GM18499 (cell line): ENCODE data around the gene STK10.
A peak's percentile ranks its signal among the peaks of the same experiment; 100 is the strongest.
"Not testable (repeated sequence)": the region's sequence is repeated elsewhere in the genome, so short reads cannot be mapped to it uniquely, and the experiment has no call there.

ENCODE experiments used
- ATAC-seq: cut with Tn5 transposase; IDR thresholded peaks from one replicate; pipeline ENCODE4 v1.9.1; 2021; ENCODE audit warnings: moderate number of reproducible peaks; ENCODE audit not compliant: insufficient read depth, unreplicated experiment

Gene STK10

DNA sequence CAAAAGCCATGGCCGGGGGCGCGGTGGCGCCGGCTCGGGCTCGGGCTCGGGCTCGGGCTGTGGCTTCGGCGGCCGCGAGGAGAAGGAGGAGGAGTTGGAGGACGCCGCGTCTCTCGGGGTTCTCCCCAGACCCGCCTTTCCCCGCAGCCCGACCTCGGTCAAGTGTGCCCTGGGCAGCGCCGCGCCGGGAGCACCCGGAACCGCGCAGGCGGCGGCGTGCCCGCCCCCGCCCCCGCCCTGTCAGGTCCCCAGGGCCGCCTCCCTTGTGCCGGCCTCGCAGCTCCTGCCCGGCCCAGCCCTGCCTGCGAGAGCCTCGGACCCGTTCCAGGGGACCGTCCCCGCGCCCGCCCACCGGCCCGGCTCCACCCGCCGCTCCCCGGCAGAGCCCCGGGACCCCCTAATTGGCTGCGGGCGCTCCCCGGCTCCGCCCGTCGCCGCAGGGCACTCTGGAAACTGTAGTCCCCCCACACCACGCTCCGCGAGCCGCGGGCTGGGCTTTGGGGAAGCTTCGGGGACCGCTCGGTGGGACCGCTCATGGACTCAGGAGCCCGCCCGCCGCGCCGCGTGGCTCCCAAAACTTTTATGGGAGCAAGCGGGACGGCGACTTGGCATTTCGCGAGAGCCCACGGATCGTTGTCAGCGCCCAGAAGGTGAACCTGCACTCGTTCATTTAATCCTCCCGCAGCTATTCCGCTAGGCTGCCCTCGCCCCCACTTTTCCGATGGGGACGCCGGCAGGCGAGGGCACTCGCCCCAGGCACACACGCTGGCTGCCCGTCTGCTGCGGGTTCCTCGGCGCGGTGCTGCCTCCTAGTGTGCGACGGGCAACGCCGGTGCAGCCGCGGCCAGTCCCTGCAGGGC, at the start of gene STK10:
Gene STK10, minus strand, starts transcription at position 192 of the 860 bp plus-strand sequence. Its CDS starts 182 bp downstream, at position 10.
- peak; percentile 48 for ATAC-seq

DNA sequence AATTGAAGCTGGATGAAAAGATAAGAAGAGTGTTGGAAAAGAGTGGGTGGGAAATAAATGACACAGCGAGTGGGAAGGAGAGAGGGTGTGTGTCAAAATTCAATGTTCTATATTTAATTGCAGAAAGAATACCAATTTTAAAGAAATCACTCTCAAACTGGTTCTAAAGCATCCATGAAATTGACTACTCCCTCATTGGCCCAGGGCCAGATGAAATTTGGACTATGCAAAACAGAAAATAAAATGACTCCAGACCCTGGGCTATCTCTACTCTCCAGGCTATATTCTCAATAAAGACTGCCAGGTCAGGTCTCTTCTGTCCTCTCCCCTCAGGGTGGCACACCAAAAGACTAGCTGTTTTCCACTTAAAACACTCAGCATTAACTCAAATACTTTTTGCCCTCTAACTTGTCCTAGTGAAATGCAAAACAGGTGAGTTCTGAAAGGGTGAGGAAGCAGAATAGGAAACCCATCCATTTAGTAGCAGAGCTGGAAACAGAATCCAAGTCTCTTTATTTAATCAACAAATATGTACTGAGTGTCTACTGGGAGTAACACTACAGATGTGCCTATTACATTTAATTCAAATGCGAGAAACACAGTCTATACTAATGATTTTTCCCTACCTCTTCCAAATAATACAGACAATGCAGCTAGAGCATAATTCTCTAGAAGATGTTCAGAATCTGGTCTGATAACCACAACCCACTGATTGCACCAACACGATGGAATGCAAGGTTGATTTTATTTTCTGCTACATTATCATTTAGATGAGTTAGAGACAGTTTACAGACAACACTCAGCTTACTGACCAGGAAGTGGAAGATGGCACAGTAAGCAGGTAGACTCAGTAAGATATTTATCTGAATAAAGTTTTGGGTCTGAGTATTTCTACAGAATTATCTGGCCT, 48.1 kb upstream of the STK10 start:
- ATAC-seq: no peak

DNA sequence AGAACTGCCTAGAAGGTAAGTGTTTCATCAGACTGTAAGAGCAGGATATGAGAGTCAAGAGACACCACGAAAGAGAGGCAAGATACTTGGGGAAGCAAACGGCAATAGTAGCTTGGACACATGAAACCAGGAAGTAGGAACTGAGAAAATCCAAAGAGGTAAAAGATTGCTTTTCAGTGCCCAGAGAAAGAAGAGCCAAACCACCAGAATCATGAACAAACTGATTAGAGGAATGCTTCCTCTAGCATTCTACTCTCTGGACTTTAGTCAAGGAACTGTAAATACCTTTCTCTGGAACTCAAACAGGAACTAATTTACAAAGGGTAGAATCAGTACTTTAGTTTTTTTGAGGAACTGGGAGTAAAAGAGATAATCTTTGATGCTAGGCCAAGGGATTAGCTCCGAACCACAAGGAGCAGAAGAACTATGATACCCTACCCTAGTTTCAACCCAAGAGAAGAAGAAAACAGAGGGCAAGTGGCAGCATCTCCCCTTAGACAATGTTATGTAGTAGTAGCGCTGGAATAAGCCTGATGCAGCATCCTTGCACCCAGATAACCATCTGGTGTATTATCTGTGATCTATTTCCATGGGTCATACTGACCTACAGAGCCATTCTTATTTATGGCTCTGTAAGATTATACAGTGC, 47.2 kb upstream of the STK10 start:
- ATAC-seq: no peak

DNA sequence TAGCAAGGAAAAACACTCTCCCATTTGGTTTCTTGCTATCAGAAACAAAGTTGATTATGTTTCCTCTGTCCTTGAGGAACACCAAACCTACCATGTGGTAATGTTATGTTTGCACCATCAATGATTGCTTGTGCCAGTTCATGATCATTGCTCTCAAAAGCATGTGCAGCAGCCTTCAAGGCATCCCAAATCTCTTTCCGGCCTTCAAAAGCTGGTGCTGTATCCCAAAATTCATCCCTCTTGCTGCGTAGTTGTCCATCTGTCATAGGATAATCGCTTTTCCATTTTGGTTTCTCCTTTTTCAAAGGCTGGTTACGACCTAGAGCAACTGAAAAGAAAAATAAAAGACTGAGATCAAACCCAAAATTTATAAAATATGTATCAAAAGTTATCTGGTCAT, 46.0 kb upstream of the STK10 start:
- no peak for ATAC-seq

DNA sequence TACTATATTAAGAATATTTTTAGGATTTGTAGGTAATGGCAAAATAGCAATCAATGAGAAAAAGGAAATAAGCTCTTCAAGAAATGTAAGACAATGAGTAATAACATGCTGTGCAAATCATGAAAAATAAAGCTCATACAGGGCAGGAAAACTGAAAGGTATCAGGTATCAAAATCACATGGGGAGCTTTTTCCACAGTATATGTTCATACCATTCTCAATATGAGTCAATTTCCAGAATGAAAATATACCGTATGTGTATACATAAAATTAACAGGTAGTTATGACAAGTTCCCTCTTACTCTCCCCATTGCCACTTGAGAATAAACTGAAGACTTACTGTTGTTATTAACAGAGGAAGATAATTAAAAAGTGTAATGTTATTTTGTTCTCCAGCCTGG, 41.9 kb upstream of the STK10 start:
- ATAC-seq: no peak

DNA sequence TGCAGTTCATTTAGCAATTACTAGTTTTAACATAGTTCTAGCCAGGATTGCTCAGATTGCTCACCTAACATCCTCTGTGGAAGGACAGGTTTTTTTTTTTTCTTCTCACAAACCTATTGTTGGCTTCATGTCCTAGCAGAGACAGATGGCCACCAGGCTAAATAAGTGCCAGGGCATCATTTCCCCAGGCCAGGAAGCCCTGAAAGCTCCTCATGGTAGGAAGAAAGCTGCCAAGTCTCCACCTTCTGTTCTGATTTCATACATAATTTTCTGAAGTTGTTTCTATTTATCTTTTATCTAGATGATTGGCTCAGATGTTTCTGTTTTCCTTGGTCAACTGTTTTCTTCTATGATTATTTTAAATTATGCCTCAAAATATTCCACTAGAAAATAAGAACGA, 37.0 kb upstream of the STK10 start:
- no peak for ATAC-seq

DNA sequence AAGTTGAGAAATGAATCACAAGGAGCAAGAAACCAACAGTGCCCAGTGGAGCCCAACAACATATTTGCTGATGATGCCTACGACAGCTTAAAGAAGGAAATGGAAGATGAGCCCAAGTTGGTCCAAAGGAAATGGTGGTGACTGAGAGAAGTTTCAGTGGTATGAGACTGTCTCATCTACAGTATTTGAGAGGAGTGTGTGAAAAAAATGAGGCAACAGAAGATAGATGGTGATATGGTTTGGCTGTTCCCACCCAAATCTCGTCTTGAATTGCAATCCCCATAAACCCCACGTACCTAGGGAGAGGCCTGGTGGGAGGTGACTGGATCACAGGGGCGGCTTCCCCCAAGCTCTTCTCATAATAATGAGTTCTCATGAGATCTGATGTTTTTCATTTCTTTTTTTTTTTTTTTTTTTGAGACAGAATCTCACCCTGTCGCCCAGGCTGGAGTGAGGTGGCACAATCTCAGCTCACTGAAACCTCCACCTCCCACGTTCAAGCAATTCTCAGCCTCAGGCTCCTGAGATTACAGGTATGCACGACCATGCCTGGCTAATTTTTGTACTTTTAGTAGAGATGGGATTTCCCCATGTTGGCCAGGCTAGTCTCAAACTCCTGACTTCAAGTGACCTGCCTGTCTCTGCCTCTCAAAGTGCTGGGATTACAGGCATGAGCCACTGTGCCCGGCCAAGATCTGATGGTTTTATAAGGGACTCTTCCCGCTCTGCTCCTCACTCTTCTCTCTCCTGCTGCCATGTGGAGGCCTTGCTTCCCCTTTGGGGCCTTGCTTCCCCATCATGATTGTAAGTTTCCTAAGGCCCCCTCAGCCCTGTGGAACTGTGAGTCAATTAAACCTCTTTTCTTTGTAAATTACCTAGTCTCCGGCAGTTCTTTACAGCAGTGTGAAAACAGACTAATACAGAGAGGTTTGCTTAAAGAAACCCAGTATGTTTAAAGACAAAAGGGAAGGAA, 36.2 kb upstream of the STK10 start:
- peak; percentile 62 for ATAC-seq

DNA sequence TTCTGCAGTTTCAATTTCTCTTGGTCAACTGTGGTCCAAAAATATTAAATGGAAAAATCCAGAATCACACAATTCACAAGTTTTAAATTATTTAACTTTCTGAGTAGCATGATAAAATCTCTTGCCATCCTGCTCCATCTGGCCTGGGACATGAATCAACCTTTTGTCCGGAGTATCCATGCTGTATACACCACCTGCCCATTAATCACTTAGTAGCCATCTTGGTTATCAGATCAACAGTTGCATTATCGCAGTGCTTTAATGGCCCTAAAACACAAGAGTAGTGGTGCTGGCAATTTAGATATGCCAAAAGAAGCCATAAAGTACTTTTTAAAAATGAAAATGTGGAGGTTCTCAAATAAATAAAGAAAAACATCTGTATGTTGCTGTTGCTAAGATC, 31.3 kb upstream of the STK10 start:
- ATAC-seq: no peak

DNA sequence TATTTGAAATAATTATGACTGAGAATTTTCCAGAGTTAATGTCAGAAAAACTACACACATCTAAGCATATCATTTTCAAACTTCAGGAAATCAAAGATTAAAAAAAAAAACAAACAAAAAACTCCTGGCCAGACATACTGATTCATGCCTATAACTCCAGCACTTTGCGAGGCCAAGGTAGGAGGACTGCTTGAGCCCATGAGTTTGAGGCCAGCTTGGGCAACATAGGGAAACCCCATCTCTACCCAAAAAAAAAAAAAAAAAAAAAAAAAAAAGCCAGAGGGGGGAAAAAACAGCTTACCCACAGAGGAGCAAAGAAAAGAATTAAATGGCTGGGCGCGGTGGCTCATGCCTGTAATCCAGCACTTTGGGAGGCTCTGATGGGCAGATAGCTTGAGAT, 28.3 kb upstream of the STK10 start:
- ATAC-seq: no peak

DNA sequence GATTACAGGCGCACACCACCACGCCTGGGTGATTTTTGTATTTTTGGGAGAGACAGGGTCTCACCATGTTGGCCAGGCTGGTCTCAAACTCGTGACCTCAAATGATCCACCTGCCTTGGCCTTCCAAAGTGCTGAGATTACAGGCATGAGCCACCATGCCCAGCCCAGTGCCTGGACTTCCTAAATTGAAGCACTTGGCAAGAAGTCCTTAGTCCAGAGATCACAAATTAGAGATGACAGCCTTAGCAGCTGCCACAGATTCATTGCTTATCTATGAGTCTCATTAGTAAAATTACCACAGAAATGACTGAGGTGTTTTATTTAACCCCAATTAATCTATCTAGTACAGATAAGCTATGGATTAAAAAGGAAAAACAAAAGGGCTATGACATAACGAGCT, 25.1 kb upstream of the STK10 start:
- ATAC-seq: no peak

DNA sequence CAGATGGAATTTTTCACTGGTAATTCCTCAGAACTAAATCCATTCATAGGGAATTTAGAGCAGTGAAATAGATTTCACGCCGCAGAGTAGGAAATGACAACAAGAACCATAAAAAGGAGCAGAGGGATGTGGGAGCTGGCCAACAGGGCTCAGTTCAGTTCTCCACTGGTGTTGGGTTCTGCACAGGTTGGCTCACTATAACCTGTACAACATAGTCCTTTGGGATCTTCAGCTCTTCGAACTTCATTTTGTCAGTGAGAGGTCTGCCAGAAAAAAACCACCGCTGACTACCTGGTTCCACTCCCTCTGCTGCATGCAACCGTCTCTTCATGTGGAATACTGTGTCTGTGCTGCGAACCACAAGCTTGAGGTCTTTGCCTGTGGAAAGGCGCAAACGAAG, 23.7 kb upstream of the STK10 start:
- no peak for ATAC-seq

DNA sequence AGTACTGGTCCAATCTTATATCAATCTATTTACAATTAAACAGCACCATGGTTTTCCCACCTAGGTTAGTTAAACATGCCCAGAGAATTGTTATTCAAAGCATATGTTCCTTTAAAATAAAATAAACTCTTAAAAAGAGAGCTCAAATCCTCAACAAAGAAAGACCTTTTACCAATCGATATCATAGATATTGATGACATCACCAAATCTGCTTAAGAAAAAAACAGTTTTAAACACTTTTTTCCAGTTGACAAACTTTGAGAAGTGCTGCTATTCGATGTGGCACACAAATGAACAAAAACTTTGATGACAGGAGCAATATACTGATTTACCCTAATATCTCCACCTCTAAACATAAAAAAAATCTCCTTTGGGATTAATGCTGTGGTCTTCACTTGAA, 21.7 kb upstream of the STK10 start:
- ATAC-seq: no peak

DNA sequence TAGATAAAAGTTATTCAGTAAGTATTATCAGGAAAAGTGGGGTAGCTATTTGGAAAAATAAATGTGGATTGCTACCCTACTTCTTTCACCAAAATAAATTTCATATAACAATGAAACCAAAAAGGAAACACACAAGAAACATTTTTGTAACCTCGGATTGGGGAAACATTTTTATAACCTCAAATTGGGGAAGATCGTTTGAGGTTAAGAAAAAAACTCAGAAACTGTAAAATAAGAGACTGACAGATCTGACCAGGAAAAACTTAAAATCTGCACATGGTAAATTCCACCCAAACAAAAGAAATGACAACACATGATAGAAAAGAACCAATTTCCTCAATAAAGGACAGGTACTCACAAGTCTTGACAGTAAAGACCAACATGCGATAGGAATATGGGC, 19.5 kb upstream of the STK10 start:
- no peak for ATAC-seq

DNA sequence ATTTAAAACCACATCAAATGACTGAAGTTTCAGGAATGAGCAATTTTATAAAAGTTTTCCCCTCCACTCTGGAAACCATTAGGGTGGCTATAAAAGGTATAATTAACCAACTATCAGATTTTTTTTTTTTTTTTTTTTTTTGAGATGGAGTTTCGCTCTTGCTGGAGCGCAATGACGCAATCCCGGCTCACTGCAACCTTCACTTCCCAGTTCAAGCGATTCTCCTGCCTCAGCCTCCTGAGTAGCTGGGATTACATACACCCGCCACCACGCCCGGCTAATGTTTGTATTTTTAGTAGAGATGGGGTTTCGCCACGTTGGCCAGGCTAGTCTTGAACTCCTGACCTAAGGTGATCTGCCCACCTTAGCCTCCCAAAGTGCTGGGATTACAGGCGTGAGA, 18.0 kb upstream of the STK10 start:
- ATAC-seq: not testable (repeated sequence)

DNA sequence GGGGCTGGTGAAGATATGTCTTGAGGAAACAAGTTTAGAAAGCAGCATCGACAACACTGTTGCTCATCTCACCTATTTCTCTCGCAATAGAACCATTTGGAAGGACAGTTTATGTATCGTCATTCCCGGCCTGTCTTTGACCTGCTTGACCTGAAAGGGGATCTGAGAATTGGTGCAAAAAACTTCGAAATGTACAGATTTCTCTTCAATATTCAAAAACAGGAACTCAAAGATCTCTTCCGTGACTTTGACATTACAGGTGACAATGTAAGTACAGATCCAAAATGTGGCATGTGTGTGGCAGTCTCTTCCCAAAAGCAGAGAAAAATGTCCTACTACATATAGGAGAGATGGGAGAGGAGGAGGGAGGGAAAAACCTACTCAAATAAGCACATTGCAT, 12.5 kb upstream of the STK10 start:
- ATAC-seq: no peak

DNA sequence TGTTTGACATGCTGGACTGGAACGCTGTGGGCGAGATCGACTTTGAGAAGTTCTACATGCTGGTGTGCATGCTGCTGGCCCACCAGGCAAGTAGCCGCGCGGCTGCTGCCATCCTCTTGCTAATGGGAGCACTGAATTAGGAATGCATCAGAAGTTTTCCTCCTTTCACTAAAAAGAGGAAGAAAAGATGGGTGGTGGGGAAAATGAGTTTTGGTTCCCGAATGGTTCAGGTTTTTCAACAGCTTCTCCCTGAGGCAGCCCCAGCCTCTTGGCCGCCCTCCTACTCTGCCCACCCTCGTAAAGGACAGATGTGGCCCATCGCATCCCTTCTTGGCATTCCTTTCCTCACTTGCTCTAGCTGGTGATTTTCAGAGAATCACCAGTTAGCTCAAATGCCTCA, 11.4 kb upstream of the STK10 start:
- ATAC-seq: no peak

DNA sequence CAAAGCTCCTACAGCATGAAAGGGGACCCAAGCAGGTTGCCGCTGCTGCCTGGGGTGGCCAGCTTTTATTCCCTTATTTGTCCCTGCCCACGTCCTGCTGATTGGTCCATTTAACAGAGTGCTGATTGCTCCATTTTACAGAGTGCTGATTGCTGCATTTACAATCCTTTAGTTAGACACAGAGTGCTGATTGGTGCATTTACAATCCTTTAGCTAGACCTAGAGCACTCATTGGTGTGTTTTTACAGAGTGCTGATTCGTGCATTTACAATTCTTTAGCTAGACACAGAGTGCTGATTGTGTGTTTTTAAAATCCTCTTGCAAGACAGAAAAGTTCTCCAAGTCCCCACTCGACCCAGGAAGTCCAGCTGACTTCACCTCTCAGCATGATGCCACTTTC, 9.8 kb upstream of the STK10 start:
- ATAC-seq: not testable (repeated sequence)

DNA sequence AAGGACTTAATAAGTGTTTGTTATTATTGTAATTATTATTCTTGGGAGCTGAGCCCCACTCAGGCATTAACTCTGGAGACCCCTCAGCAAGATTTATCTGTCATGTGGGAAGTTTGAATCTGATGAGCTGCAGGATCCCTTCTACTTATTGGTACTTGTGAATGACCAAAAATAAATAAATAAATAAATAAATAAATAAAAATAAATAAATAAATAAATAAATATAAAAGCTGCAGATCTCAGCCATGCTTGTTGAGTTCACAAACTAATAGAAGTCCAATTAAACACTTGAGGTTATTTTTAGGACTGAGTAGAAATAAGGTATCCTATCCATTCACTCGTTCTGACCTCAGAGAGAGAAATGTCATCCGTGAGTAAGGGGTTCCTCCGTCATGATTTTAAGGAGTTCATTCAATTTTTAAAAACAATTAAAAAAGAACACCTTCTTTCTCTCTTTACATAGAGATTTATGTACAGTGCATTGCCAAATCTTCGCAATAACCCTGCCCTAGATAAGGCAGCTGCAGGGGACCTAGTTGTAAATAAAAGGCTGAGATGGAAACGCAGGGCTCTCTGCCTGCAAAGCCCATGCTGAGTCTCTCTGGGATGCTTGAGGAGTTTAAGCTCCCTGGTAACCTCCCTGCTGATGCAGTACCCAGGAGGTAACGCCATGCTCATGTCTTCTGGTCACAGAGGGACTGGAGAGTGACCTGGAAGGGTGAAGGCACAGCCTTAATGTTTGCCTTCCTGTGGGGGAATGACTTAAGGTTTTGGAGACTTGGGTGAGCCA, 7.2 kb upstream of the STK10 start:
- no peak for ATAC-seq

DNA sequence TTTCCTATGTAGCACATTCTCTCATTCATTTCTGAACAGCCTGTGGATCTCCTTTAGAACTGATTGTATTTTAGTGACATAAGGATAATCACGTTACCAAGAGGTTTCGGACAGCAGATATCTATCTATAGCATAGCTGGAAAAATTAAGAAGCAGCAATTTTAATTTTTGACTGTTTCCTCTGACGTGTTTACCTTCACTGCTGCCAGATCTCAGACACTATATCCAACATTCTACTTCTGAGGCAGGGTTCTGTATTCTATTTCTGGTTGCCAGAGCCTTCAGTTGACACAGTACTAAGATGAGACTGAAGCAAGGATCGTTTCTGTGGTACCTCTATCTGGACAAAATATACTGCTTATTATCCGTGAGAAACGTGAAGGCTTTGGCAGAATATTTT, 5.8 kb upstream of the STK10 start, which contains the start of gene EFCAB9:
Gene EFCAB9, plus strand, starts transcription at position 301 of the 400 bp plus-strand sequence. Its CDS starts 1 bp downstream, at position 302.
- no peak for ATAC-seq
